NT2/D1 (cell line): ENCODE measurements around the gene ZNF397.

Experiments used
- DNase-seq: peaks from one replicate; pipeline ENCODE4 v3.0.0-alpha.2; 2011; ENCODE audit warnings: low read depth, low spot score
- H3K27me3 ChIP-seq: 2 replicates; pipeline ENCODE4 v1.6.0; 2011; ENCODE audit warnings: mild to moderate bottlenecking; ENCODE audit not compliant: insufficient read length, insufficient read depth
- H3K36me3 ChIP-seq: 2 replicates; pipeline ENCODE4 v1.6.1; 2011; ENCODE audit warnings: mild to moderate bottlenecking, low read length, mixed read lengths; ENCODE audit not compliant: insufficient read depth, insufficient read length
- H3K4me1 ChIP-seq: 2 replicates; pipeline ENCODE4 v1.5.1; 2011; ENCODE audit not compliant: insufficient read depth, insufficient read length
- H3K4me3 ChIP-seq: 2 replicates; pipeline ENCODE4 v1.5.1; 2011; ENCODE audit warnings: low read depth; ENCODE audit not compliant: insufficient read length
- H3K9ac ChIP-seq: 2 replicates; pipeline ENCODE4 v1.6.0; 2011; ENCODE audit warnings: low read depth; ENCODE audit not compliant: insufficient read length
- H3K9me3 ChIP-seq: 2 replicates; pipeline ENCODE4 v1.5.1; 2011; ENCODE audit warnings: mild to moderate bottlenecking, low read length; ENCODE audit not compliant: insufficient read depth
- SUZ12 ChIP-seq: IDR thresholded peaks from 2 replicates; pipeline ENCODE4 v1.6.1; 2011; ENCODE audit not compliant: insufficient read length, insufficient read depth; ENCODE audit errors: extremely low read depth
- YY1 ChIP-seq: IDR thresholded peaks from 2 replicates; pipeline ENCODE4 v1.6.1; 2011; ENCODE audit not compliant: insufficient read length, insufficient read depth
- ZNF274 ChIP-seq: IDR thresholded peaks from 2 replicates; pipeline ENCODE4 v1.6.1; 2011; ENCODE audit warnings: mild to moderate bottlenecking, low read depth, low read length

ZNF397 gene

DNA sequence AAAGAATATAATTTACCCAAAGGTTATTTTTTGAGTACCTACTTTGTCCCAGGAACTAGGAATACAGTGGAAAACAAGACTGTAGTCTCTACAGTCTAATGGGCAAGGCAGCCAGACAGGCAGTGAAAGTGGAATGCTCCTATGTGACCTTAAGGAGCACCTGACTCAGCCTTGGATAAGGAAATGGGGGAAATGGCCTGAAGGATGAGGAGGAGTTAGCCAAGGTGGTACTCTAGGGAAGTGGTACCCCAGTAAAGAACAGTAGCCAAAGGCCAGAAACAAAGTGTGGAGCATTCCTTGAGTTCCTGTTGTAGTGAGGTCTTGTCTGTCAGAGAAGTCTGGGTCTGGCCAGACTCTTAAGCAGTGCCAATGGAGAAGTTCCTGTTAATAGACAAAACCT is 6.0 kb downstream of the ZNF397 start:
- Histone ChIP-seq H3K9ac (no peak overlapping the region), H3K4me1 (no peaks in the 10 kb centered on the region), H3K9me3 (peaks cover 50% of the 10 kb centered on the region), H3K27me3 (no peaks in the 10 kb centered on the region), H3K4me3 (no peak overlapping the region), H3K36me3 (peaks cover 80% of the 10 kb centered on the region)
- DNase-seq: no peak
- TF ChIP-seq SUZ12: no peak
- TF ChIP-seq YY1: no peak
- TF ChIP-seq ZNF274: no peak

- Histone ChIP-seq H3K9ac (no peak overlapping the region), H3K27me3 (no peaks in the 10 kb centered on the region), H3K4me3 (no peak overlapping the region), H3K9me3 (peaks cover 51% of the 10 kb centered on the region), H3K4me1 (no peaks in the 10 kb centered on the region), H3K36me3 (peaks cover 79% of the 10 kb centered on the region)
- no peak for DNase-seq
- TF ChIP-seq YY1 (no peak), SUZ12 (no peak), ZNF274 (no peak)
Observed at GRCh38 chr18:35247412-35248249, 6.8 kb downstream of the ZNF397 start.

- H3K9ac ChIP-seq: no peak overlapping the region
- no peak for DNase-seq
- no peak overlapping the region for H3K4me3 ChIP-seq
- no peak for TF ChIP-seq SUZ12
- no peaks in the 10 kb centered on the region for H3K4me1 ChIP-seq
- no peaks in the 10 kb centered on the region for H3K27me3 ChIP-seq
- peaks cover 79% of the 10 kb centered on the region for H3K36me3 ChIP-seq
- peaks cover 51% of the 10 kb centered on the region for H3K9me3 ChIP-seq
Observed at GRCh38 chr18:35248429-35248828, 7.6 kb downstream of the ZNF397 start.

DNA sequence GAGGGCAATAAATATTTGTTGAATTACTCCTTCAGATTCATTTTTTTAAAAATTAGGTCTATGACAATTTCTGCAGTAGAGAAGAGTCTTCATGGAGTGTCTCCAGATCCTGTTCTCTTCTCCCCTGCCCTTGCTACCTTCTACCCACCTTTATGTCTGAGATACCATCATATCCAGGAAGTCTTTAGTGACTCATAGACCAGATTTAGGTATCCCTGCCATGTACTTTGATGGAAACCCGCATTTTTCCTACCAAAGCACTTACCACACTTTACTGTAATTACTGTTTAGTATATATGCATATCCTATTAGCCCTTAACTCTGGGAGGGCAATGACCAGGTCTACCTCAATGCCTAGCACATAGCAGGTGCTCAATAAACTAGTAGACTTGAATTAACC is 11.6 kb downstream of the ZNF397 start:
- Histone ChIP-seq H3K9ac (no peak overlapping the region), H3K4me3 (no peak overlapping the region), H3K4me1 (no peaks in the 10 kb centered on the region), H3K9me3 (peaks cover 37% of the 10 kb centered on the region), H3K27me3 (no peaks in the 10 kb centered on the region), H3K36me3 (peaks cover 53% of the 10 kb centered on the region)
- TF ChIP-seq YY1: no peak
- TF ChIP-seq SUZ12: no peak
- no peak for TF ChIP-seq ZNF274
- no peak for DNase-seq

DNA sequence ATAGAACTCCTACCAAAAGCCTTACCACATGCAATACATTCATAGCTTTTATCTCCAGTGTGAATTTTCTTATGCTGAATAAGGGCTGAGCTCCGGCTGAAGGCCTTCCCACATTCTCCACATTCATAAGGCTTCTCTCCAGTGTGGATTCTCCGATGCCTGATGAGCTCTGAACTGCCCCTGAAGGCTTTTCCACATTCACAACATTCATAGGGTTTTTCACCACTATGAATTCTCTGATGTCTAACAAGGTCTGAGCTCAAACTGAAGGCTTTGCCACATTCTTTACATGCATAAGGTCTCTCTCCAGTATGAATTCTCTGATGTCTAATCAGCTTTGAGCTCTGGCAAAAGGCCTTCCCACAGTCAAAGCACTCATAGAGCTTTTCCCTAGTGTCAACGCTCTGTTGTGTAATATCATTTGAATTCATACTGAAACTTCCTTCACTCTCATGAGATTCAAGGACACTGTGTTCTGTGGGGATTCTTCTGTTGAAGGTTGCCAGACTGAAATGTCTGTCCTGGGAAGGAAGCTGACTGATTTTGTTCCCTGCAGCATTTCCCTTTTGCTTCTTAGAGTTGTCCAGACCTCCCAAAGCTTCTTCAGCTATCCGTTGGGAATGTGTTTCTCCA is 12.9 kb downstream of the ZNF397 start:
- Histone ChIP-seq H3K27me3 (no peaks in the 10 kb centered on the region), H3K4me1 (no peaks in the 10 kb centered on the region), H3K4me3 (no peak overlapping the region), H3K36me3 (peaks cover 45% of the 10 kb centered on the region), H3K9me3 (peaks cover 37% of the 10 kb centered on the region), H3K9ac (no peak overlapping the region)
- peak; percentile 74 for TF ChIP-seq ZNF274
- no peak for TF ChIP-seq YY1
- no peak for DNase-seq

GRCh38 chr18:35256947-35257346 is 16.1 kb downstream of the ZNF397 start:
- Histone ChIP-seq H3K9me3 (peaks cover 29% of the 10 kb centered on the region), H3K9ac (no peak overlapping the region), H3K36me3 (peaks cover 31% of the 10 kb centered on the region), H3K4me3 (no peak overlapping the region), H3K27me3 (no peaks in the 10 kb centered on the region), H3K4me1 (no peaks in the 10 kb centered on the region)
- DNase-seq: no peak
- no peak for TF ChIP-seq ZNF274
- no peak for TF ChIP-seq SUZ12
- no peak for TF ChIP-seq YY1

GRCh38 chr18:35264409-35264808 is 23.6 kb downstream of the ZNF397 start:
- DNase-seq: no peak
- H3K9me3 ChIP-seq: no peaks in the 10 kb centered on the region; the same call in 1 of the 2 replicates
- peaks cover 19% of the 10 kb centered on the region for H3K36me3 ChIP-seq
- H3K9ac ChIP-seq: no peak overlapping the region
- H3K4me3 ChIP-seq: no peak overlapping the region
- no peaks in the 10 kb centered on the region for H3K27me3 ChIP-seq
- no peaks in the 10 kb centered on the region for H3K4me1 ChIP-seq
- TF ChIP-seq ZNF274 (no peak), YY1 (no peak), SUZ12 (no peak)
